HG02973 (cell line): Measurements from ENCODE around the gene ARHGAP42.

Experiments used
- ATAC-seq: cut with Tn5 transposase; IDR thresholded peaks from one replicate; pipeline ENCODE4 v1.9.1; 2021; ENCODE audit warnings: moderate library complexity; ENCODE audit not compliant: unreplicated experiment

Gene ARHGAP42

DNA sequence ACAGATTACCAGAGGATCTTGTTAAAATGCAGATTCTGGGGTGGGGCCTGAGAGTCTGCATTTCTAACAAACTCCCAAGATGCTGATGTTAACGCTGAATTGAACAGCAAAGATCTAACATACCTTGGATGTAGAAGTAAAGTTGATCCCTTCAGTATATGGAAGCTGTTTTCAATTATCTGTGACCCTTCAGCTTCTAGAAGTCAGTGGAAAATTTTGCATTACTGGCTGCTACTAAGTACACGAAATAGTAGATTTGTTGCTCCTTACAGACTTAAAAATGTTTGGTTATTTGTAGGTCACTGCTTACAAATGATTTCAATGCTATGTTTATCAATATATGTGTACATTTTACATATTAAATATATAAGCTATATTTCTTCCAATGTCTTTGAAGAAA is 107.4 kb downstream of the ARHGAP42 start:
- ATAC-seq = no peak

DNA sequence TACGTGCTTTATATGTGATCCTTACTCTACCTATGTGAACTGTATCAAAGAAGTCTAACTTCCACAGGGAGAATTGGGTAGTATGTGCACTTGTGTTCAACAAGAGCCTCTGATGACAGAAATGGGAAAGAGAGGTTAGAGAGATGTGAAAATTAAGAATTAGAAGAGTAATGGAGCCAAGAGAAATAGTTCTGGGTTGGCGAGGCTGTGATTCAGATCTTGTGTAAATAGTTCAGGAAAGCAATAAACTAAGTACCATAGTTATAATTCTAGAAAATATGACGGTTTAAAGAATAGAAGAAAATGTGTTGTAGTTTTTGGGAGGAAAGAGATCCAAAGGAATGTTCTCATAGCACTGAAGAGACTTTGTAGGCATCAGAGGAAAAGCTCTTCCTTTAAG is 112.4 kb downstream of the ARHGAP42 start:
- ATAC-seq = no peak

DNA sequence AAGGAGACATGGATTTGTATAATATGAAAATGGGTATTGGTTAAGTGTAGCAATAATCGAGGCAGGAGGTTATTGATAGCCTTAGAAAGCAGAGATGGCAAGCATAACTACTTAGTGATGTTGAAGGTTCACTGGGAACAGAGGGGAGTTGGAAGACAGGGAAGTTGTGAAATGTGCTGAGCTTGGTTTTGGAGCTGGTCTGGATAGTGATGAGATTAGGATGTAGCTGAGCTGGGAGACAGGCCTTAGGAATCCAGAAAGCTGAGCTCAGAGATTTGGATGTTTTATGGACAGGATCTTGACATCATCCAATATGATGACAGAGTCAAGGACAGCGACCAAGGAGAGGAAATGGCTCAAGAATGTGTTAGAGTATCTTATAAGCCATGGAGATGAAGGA is 113.1 kb downstream of the ARHGAP42 start:
- ATAC-seq = no peak

DNA sequence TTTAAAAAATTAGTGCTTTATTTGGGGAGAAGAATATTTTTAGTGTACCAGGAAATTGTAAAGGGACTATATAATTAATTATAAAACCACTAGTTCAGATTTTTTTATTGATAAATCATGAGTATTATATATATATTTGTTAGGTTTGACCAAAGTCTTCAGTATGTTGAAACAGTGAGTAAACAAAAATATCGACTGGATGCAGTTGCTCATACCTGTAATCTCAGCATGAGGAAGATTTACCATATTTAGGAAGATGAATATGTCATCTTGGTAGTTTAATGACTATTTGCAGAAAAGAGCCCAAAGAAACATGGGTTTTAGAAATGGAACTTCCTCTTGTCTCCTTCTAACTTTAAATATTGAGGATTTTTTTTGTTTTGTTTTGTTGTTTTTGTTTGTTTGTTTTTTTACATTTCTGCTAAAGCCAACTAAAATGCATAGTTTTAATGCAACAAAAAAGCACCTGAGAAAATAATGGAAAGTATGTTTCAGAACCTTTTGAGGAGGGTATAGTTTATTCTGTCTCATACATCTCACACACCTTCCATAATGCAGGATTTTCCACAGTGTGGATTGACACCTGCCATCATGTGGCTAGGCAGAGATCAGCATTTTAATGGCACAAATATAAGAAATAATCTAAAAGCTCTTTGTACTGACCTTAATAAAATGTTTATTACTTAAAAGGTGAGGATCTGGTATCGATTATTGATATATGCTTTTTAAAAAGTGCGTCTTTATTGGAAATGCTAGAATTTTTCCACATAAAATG is 114.3 kb downstream of the ARHGAP42 start:
- ATAC-seq = no peak

DNA sequence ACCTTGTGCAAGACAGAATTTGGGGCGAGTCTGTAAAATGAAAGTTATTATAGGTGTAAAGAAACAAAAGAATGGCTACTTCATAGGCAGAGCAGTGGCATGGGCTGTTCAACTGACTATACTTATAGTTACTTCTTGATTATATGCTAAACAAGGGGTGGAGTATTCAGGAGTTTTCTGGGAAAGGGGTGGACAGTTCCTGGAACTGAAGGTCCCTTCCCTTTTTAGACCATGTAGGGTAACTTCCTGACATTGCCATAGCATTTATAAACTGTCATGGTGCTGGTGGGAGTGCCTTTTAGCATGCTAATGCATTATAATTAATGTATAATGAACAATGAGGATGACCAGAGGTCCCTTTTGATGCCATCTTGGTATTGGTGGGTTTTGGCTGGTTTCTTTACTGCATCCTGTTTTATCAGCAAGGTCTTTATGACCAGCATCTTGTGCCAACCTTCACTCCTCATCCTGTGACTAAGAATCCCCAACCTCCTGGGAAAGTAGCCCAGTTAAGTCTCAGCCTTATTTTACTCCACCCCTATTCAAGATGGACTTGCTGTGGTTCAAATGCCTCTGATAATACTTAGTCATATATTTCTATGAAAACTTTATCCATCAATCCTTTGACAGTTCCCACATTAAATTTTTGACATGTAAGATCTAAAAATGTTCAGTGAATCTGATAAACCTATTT is 118.6 kb downstream of the ARHGAP42 start:
- ATAC-seq = no peak

DNA sequence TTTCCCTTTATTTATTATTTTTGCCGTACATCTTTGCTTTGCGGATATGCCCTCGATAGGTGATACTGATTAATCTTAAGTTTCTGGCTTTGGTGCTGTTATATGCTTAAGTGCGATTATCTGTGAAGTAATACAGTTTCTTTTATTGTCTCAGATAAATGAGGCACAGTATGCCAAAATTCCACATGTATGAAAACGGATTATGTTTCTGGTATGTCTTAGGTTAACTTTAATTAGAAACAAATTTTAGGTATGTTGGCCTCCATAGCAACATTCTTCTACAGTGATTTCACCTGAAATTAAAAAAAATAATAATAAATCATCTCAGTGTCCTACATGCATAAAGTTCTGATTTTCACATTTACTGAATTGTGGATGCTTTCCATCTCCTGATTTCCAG is 119.2 kb downstream of the ARHGAP42 start:
- ATAC-seq = no peak

DNA sequence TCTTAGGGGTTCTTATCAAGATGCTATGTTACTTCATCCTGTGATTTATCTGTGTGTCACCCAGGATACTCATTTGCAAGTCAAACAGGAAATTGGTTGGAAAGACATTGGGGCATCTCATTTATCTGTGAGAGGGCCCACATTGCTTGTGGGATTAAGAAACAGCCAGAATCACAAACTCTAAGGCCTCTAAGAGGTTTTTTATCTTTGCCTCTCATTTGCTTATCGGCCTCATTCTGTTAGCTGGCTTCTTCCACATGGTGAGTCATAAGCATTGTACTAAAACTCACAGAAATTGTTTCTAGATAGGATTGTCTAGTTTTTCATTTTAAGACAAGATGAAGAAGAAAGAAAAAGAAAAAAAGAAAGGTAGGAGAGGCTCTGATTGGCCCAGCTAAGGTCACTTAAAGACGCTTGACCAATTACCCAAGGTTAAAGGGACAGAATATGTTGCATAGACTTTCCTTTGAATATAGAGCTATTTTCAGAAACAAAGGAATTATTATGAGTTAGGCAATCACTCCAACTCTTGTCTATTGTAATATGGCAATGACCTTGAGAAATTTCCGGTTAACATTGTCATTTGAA is 121.9 kb downstream of the ARHGAP42 start:
- ATAC-seq = no peak

DNA sequence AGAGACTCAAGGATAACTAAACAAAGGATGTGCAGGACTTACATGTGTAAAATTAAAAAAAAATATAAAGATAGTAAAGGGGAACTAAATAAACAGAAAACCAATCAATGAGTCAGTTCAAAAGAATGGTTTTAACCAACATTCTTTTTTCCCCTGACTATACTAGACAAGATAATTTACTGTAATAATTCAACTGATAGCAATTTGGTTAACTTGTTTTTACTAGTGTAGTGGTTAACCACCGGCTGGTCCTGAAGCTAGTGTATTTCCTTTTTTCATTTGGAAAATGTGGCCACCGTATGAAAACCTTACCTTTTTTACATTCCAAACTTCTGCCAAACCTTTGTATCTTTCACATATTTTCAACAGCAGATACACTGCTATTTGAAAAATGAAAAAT is 123.1 kb downstream of the ARHGAP42 start:
- peak; percentile 86 for ATAC-seq

DNA sequence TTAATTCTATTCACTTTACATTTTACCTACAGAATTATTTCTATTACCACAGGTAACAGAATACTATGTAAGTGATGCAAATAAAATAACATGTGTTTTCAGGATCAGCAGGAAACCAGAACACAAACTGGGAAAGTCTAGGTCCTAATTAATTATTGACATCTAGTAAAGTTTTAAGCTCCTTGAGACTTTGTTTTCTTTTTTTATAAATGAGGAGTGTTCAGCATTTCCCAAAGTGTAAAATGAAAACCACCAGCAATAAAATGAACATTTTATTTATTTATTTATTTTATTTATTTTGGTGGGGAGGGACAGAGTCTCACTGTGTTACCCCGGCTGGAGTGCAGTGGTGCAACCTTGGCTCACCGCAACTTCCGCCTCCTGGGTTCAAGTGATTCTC is 123.6 kb downstream of the ARHGAP42 start:
- ATAC-seq = no peak

DNA sequence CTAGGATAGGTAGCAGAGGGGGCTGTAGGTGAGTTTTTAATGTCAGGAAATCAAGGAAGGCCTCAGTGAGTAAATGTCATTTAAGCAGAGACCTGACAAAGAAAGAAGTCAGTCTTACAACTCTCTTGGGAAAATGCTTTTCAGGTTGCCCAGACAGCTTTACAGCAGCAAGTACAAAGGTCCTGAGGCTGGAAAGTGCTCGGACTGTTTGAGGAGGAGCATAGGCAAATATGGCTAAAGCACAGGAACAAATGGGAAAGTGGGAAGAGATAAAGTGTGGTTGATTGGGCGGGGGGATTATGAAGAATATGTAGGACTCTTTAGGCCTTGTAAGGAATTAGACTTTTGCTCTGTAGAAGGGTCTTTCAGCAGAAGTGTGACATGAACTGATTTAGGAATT is 125.4 kb downstream of the ARHGAP42 start:
- no peak for ATAC-seq

DNA sequence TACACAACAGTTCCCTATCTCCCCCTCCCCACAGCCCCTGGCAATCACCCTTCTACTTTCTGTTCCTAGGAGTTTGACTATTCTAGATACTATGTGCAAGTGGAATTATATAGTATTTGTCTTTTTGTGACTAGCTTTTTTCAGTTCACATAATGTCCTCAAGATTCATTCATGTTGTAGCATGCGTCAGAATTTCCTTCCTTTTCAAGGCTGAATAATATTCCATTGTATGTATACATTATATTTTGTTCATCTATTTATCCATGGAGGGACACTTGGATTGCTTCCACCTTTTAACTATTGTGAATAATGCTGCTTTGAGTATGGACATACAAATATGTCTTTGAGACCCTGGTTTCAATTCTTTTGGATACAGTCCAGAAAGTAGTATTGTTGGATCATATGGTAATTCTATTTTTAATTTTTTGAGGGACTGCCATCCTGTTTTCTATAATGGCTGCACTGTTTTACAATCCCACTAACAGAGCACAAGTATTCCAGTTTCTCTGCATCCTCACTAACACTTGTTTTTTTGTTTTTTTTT is 128.8 kb downstream of the ARHGAP42 start:
- ATAC-seq = no peak

DNA sequence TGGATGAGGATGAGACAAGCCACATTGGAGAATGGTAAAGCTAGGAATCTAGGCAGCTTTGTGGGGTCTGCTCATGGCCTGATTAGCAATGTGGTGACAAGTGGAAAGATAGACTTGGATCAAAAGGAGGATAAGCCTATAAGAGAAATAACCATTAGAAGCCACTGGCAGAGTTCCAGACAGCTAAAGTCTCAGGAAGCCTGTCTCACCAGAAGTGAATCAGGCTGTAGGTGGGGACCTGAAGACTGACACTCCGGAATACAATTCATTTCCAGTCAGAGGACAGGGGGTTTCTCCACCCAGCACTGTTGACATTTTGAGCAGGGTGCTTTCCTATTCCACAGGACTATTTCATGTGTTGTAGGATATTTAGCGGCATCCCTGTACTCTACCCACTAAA is 129.7 kb downstream of the ARHGAP42 start:
- no peak for ATAC-seq

DNA sequence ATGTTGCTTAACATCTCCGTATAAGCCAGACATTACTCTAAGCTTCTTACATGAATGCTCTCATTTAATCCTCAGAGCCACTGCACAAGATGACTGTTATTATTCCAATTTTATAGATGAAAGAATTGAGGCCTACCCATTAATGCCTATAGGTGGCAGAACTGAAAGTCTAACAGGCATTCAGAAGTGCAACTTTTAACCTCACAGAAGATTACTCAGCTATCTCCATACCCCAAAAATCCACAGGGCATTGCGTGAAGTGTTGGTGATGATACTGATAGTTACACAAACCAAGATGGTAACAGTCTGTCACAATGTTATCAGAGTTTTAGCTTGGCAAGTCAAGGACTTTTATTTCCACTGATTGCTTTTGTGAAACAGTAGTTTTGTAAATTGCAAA is 130.5 kb downstream of the ARHGAP42 start:
- ATAC-seq = no peak

DNA sequence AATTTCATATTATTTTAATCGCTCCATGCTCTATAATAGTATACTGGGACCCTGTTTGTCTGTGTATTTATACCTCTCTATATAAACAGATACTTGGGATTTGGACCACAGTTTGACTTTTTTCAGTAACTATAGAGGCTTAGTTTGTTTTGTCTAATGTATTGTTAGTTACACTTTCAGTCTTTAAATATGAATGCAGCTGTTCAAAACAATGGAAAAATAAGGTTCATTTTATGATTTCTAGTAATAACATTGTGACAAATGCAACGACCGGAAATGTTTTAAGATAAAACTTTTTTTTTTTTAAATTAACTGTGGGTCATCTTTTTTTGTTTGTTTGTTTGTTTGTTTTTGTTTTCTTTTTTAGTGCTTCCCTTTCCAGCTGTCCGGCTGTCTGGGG is 133.5 kb downstream of the ARHGAP42 start:
- ATAC-seq = no peak

DNA sequence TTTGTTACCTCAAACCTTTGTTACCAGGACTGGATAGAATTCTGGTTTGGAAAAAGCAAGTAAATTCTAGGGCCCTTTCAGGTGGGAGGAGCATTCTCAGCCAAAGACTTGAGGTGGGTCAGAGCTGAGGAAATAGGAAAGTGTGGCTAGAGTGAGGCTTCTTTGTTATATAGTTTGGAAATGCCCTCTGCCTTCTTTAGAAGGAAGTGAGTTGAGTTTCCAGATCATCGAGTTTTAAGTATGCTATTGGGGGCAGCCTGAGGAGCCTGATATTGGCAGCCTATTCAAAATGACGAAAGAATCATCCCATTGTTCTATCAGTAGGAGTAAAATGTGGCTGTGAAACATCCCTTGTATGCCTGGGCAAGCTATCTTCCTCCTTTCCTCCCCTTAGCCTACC is 134.1 kb downstream of the ARHGAP42 start:
- no peak for ATAC-seq

DNA sequence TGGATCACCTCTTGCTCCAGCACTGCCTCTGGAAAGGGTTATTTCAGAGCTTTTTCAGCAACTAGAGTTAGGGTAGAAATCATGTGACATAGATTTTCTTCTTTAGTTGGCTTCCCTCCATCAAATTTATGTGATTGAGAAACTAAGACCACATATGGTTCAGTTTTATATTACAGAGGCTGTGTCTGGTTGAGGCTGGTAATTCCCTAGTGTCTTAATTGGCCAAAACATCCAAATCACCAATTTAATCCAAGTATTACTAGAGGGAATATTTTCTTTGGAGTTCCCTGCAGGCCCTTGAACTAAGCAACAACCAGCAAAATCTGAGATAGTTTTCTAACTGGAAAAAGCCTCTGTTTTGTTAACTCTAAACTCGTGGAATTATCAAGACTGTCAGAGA is 136.3 kb downstream of the ARHGAP42 start:
- ATAC-seq = no peak

DNA sequence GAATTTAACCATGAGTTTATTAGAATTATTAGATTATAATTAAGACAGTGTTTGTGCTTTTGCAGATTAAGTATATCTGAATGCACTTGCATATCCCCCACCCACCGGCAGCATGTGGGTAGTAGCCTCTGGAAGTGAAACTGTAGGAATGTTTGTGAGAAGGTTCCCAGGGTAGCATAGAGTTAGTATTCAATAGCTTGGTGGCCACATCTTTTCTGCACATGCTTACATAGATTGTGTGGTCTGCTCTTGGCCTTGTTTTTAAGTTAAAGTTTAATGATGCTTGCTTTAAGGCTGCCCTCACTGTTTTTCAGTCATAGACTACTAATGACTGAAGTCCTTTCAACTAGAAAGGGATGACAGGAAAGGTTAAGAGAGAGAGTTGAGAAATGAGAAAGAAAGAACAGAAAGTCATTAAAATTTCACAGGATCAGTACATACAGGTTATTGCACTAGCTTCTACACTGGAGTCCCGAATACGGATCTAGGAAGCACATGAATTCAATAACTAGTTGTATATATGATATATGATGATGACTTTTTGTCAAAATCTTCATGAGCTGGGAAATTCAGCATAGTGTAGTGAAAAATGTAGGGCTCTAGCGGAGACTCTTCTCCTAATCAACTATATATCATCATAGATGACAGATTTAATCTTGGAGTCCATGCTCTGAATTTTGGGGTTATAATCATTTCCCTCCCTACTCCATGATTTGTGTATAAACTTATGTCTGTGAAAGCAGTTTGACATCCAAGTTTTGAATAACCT is 137.1 kb downstream of the ARHGAP42 start:
- ATAC-seq = no peak

DNA sequence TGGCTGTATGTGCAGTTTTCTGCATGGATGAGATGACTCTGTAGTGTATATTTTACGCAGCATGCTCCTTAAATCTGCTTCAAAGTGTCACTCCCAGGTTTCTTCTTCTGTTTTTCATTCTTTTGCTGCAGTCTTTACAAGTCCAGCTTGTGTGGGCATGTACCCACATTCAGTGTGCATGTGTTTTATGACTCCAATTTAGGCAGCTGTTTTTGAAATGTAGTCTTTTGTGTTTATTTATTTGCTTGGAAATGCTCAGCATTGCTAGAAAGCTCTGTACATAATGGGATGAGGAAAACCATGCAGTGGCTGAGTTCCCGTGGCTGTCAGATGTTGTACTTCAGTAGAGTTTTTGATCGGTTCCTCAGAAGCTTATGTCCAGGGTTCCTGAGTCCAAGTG is 138.5 kb downstream of the ARHGAP42 start:
- no peak for ATAC-seq

DNA sequence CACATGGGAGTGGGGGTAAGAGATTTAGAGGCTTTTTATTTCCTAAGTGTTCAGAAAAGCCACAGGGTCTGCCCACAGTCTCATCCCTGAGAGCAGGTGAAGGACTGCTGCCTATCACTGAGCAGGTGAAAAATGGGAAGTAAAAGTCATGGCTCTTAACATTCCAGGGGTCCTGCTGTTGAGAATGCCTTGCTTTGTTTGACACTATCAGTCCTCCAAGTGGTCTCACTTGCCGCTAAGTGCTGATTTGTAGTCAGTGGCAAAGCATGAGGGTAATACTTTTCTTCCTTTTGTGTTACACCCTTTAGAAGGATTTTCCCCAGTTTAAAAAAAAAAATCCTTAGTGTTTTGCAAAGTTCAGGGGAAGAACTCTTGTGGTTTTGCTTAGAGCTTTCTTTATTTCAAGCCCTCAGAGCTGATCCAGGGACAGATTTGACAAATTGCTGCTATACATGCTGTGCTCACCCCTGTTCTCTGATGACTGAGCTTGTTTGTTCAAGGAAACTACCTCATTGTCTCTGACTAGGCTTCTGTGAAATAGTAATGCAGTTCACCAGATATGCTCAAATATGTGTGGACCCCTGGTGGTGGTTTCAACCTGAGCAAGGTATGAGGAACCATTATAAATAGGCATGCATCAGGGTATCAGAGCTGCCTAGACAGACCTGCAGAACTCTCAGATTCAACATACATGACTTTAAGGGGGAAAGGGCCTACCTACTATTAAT is 141.0 kb downstream of the ARHGAP42 start:
- ATAC-seq = peak; percentile 90

DNA sequence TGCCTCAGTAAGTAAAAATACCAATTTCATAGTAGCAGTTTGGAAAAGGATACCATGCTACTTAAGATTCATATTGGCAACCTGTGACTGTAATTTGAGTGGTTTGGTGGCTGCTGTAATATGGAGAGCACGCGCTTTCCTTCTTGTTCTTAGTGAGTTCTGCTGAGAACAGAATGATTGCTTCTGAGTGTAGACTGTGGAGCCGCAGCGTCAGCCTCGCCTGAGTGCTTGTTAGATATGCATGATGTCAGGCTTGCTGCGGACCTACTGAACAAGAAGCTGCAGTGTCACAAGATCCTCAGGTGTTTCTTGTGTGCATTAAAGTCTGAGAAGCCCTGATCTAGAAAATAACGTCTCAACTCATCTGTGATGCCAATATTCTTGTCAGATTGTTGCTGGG is 143.2 kb downstream of the ARHGAP42 start:
- ATAC-seq = no peak
